HFF-Myc (cell line): ENCODE data around the gene UVSSA.

Experiments
- DNase-seq: peaks from one replicate; pipeline ENCODE4 v3.0.0-alpha.2; 2011; ENCODE audit warnings: low read depth; ENCODE audit errors: extremely low read depth
- H3K4me3 ChIP-seq: replicated peaks from 2 replicates; pipeline ENCODE4 v1.5.1; 2011; ENCODE audit warnings: low read depth, mild to moderate bottlenecking, control low read depth, low read length
- CTCF ChIP-seq: IDR thresholded peaks from 2 replicates; pipeline ENCODE4 v1.5.1; 2012; ENCODE audit warnings: mild to moderate bottlenecking, low read depth, low read length, control low read depth; ENCODE audit errors: missing control alignments

Gene UVSSA

GRCh38 chr4:1302159-1302558 lies 44.8 kb upstream of the UVSSA start:
- DNase-seq = no peak
- TF ChIP-seq CTCF = no peak
- no peak overlapping the region for H3K4me3 ChIP-seq

GRCh38 chr4:1305261-1305711 lies 41.7 kb upstream of the UVSSA start:
- no peak for TF ChIP-seq CTCF
- no peak for DNase-seq
- H3K4me3 ChIP-seq = no peak overlapping the region

DNA sequence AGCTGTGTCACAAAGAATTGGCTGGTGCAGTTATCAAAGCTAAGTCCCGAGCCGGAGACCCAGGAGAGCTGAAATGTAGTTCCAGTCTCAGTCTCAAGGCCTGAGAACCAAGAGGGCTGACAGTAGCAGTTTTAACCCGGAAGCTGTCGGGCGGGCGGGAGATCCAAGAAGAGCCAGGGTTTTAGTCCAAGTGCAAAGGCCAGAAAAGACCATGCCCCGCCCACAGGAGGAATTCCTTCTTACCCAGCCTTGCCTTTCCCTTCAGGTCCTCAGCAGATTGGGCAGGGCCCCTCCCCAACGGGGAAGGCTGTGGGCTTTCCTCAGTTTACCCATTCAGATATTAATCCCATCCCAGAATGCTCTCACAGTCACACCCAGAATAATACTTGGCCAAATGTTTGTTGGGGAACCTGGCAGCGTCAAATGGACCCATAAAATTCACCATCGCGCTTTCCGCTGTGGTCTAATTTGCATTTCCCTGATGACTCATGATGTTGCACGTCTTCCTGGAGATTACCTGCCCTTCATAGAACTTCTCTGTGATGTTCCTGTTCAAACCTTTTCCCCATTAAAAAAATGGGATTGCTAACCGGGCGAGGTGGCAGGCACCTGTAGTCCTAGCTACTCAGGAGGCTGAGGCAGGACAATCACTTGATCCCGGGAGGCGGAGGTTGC lies 41.1 kb upstream of the UVSSA start:
- TF ChIP-seq CTCF = no peak
- H3K4me3 ChIP-seq = no peak overlapping the region
- no peak for DNase-seq

DNA sequence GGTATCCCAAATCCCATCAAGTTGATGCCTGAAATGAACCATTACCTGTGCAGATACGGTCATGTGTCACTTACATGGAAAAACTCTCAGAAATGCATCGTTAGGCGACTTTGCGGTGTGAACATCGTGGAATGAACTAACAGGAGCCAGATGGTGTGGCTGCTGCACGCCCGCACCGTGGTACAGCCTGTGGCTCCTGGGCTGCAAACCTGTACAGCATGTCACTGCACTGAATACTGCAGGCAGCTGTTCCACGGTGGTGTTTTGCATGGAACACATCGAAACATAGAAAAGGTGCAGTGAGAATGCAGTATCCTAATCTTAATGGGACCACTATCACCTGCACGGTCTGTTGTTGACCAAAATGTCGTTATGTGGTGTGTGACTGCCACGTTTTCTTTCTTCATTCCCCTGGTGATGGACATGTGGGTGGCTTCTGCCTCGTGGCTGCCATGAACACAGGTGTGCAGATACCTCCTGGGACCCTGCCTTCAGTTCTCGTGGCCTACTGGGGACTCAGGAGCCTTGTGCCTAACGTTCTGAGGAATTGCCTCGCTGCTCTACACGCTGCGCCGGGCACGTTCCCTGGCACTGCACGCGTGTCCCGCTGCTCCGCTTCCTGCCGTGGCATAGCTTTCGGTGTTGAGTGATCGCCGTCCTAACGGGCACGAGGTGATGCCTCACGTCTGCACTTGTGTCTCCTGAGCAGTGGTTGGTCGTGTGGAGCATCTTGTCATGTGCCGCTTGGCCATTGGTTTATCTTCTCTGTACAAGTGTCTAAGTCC lies 38.9 kb upstream of the UVSSA start:
- no peak for TF ChIP-seq CTCF
- DNase-seq = no peak
- no peak overlapping the region for H3K4me3 ChIP-seq

GRCh38 chr4:1309261-1310010 lies 37.6 kb upstream of the UVSSA start:
- H3K4me3 ChIP-seq = peak overlapping the region; percentile 50
- no peak for TF ChIP-seq CTCF
- peak; percentile 83 for DNase-seq

- no peak for TF ChIP-seq CTCF
- no peak for DNase-seq
- H3K4me3 ChIP-seq = peak overlapping the region; percentile 50
These were observed 36.8 kb upstream of the UVSSA start for GRCh38 chr4:1310031-1310795.
